Right lobe of liver (tissue), 4 donors: Measurements from ENCODE around the gene PCBP4.

ENCODE experiments used
- POLR2A ChIP-seq: fragments of 450-650 bp; IDR thresholded peaks from one replicate; pipeline ENCODE4 v1.6.1; 2017; ENCODE audit warnings: antibody characterized with exemption, mild to moderate bottlenecking
- TF ChIP-seq, protein P1 (sequence below), 4 donors: fragments of 200-600 bp in 3 of 4; fragments of 450-650 bp in 1 of 4; IDR thresholded peaks; one replicate each; pipeline versions ENCODE4 v1.5.1 to v1.8.0; 2016 to 2022; ENCODE audit warnings: antibody characterized with exemption in 4 of 4, mild to moderate bottlenecking in 2 of 4
- donor health status: DM: no; HTN: no; CAD: no.
- donor health status: DM: no; HTN: no; CAD: no.
- donor health status: DM: no; HTN: yes; CAD: no.

DNA sequence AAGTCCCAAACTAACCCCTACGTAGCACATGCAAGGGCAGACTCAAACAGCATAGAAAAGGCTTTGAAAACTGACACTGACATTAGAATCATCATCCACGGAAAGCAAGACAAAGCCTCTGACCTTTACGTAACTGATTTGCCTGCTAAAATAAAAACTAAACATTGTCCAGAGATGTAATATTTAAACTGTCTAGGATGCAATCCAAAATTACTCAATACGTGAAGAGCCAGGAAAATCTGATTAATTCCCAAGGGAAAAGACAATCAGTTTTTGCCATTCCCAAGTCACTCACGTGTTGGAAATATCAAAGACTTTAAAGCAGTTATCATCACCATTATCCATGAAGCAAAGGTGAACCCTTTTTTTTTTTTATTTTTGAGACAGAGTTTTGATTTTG is 50.8 kb downstream of the PCBP4 start:
- TF ChIP-seq, protein P1, sequence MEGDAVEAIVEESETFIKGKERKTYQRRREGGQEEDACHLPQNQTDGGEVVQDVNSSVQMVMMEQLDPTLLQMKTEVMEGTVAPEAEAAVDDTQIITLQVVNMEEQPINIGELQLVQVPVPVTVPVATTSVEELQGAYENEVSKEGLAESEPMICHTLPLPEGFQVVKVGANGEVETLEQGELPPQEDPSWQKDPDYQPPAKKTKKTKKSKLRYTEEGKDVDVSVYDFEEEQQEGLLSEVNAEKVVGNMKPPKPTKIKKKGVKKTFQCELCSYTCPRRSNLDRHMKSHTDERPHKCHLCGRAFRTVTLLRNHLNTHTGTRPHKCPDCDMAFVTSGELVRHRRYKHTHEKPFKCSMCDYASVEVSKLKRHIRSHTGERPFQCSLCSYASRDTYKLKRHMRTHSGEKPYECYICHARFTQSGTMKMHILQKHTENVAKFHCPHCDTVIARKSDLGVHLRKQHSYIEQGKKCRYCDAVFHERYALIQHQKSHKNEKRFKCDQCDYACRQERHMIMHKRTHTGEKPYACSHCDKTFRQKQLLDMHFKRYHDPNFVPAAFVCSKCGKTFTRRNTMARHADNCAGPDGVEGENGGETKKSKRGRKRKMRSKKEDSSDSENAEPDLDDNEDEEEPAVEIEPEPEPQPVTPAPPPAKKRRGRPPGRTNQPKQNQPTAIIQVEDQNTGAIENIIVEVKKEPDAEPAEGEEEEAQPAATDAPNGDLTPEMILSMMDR (IDR thresholded peaks at IDR 0.05) = no peak
- TF ChIP-seq POLR2A = no peak
